AG20443 (cell line): Measurements from ENCODE around the gene GAB1.

Experiments
- DNase-seq: peaks from one replicate; pipeline ENCODE4 v3.0.0; 2012; ENCODE audit warnings: low spot score, mixed read lengths

GAB1 gene

GRCh38 chr4:143336781-143337599 is at the start of gene GAB1:
TSS of gene GAB1 (plus strand) at chr4:143336876. CDS start at chr4:143337189, 313 bp downstream.
- DNase-seq: peak; percentile 72

- no peak for DNase-seq
Measured at GRCh38 chr4:143287572-143287923, 49.1 kb upstream of the GAB1 start.

GRCh38 chr4:143288171-143288570 is 48.5 kb upstream of the GAB1 start:
- no peak for DNase-seq

- DNase-seq: no peak
Measured at GRCh38 chr4:143289370-143289769, 47.3 kb upstream of the GAB1 start.

- no peak for DNase-seq
Measured at GRCh38 chr4:143291314-143291713, 45.4 kb upstream of the GAB1 start.

- DNase-seq: no peak
Measured at GRCh38 chr4:143292858-143293257, 43.8 kb upstream of the GAB1 start.

GRCh38 chr4:143294310-143294709 is 42.4 kb upstream of the GAB1 start:
- DNase-seq: peak; percentile 76

- DNase-seq: no peak
Measured at GRCh38 chr4:143294710-143295275, 41.9 kb upstream of the GAB1 start.

GRCh38 chr4:143296397-143297067 is 40.1 kb upstream of the GAB1 start:
- no peak for DNase-seq

- DNase-seq: no peak
Measured at GRCh38 chr4:143300860-143301259, 35.8 kb upstream of the GAB1 start.

- DNase-seq: no peak
Measured at GRCh38 chr4:143302536-143302935, 34.1 kb upstream of the GAB1 start.

GRCh38 chr4:143306788-143307187 is 29.9 kb upstream of the GAB1 start:
- DNase-seq: no peak

- DNase-seq: no peak
Measured at GRCh38 chr4:143307531-143307930, 29.1 kb upstream of the GAB1 start.

- DNase-seq: no peak
Measured at GRCh38 chr4:143308377-143308776, 28.3 kb upstream of the GAB1 start.

- DNase-seq: no peak
Measured at GRCh38 chr4:143311924-143312323, 24.8 kb upstream of the GAB1 start.

GRCh38 chr4:143313521-143313920 is 23.2 kb upstream of the GAB1 start:
- DNase-seq: no peak

GRCh38 chr4:143313996-143314395 is 22.7 kb upstream of the GAB1 start:
- no peak for DNase-seq

GRCh38 chr4:143320113-143320512 is 16.6 kb upstream of the GAB1 start:
- no peak for DNase-seq

- no peak for DNase-seq
Measured at GRCh38 chr4:143326735-143327134, 9.9 kb upstream of the GAB1 start.

GRCh38 chr4:143329985-143330384 is 6.7 kb upstream of the GAB1 start:
- no peak for DNase-seq

GRCh38 chr4:143335979-143336780 is 496 bp upstream of the GAB1 start:
- DNase-seq: peak; percentile 89

GRCh38 chr4:143337600-143338287 is 1.1 kb downstream of the GAB1 start:
- DNase-seq: peak; percentile 45
